Activated T-cell treated with anti-CD3 and anti-CD28 coated beads for 1 hour (primary cell): ENCODE measurements around the gene TDRD10.
A peak's percentile ranks its signal among the peaks of the same experiment; 100 is the strongest.
"Not testable (repeated sequence)": the region's sequence is repeated elsewhere in the genome, so short reads cannot be mapped to it uniquely, and the experiment has no call there.

Experiments used
- DNase-seq: peaks from one replicate; pipeline ENCODE4 v3.0.0-alpha.2; 2020; ENCODE audit warnings: low read depth

TDRD10 gene

GRCh38 chr1:154479764-154480421, 22.1 kb upstream of the TDRD10 start:
- DNase-seq = peak; percentile 35

GRCh38 chr1:154481053-154481452, 21.0 kb upstream of the TDRD10 start:
- DNase-seq = no peak

GRCh38 chr1:154483941-154484803, 17.8 kb upstream of the TDRD10 start:
- DNase-seq = no peak

- DNase-seq = no peak
Observed at GRCh38 chr1:154485106-154485505, 16.9 kb upstream of the TDRD10 start.

- no peak for DNase-seq
Observed at GRCh38 chr1:154485910-154486496, 16.0 kb upstream of the TDRD10 start.

- DNase-seq = not testable (repeated sequence)
Observed at GRCh38 chr1:154486756-154487155, 15.3 kb upstream of the TDRD10 start.

- DNase-seq = no peak
Observed at GRCh38 chr1:154488922-154489321, 13.1 kb upstream of the TDRD10 start.

GRCh38 chr1:154489695-154490274, 12.2 kb upstream of the TDRD10 start:
- DNase-seq = no peak

- no peak for DNase-seq
Observed at GRCh38 chr1:154490317-154490716, 11.7 kb upstream of the TDRD10 start.

GRCh38 chr1:154492115-154492514, 9.9 kb upstream of the TDRD10 start:
- DNase-seq = no peak

- no peak for DNase-seq
Observed at GRCh38 chr1:154493276-154493675, 8.7 kb upstream of the TDRD10 start.

- DNase-seq = no peak
Observed at GRCh38 chr1:154495496-154496273, 6.3 kb upstream of the TDRD10 start.

GRCh38 chr1:154496383-154496782, 5.6 kb upstream of the TDRD10 start:
- no peak for DNase-seq

- DNase-seq = no peak
Observed at GRCh38 chr1:154497026-154497806, 4.8 kb upstream of the TDRD10 start.

GRCh38 chr1:154499446-154499845, 2.6 kb upstream of the TDRD10 start:
- no peak for DNase-seq

- DNase-seq = no peak
Observed at GRCh38 chr1:154500533-154500932, 1.5 kb upstream of the TDRD10 start.

- DNase-seq = no peak
Observed at GRCh38 chr1:154501423-154502065, 475 bp upstream of the TDRD10 start.

GRCh38 chr1:154502744-154503115, 711 bp downstream of the TDRD10 start:
- no peak for DNase-seq

- DNase-seq = no peak
Observed at GRCh38 chr1:154503898-154504297, 1.9 kb downstream of the TDRD10 start.

GRCh38 chr1:154512760-154513159, 10.7 kb downstream of the TDRD10 start:
- DNase-seq = no peak
